Measurements from ENCODE around the gene HIRIP3. TPM values are rescaled to one million over a fixed set of nuclear protein-coding genes. Genes with fewer than 3 reads are reported as not detected.

Gene HIRIP3
- total RNA-seq, 1 experiment from 2014 or later, result 18.9 TPM

DNA sequence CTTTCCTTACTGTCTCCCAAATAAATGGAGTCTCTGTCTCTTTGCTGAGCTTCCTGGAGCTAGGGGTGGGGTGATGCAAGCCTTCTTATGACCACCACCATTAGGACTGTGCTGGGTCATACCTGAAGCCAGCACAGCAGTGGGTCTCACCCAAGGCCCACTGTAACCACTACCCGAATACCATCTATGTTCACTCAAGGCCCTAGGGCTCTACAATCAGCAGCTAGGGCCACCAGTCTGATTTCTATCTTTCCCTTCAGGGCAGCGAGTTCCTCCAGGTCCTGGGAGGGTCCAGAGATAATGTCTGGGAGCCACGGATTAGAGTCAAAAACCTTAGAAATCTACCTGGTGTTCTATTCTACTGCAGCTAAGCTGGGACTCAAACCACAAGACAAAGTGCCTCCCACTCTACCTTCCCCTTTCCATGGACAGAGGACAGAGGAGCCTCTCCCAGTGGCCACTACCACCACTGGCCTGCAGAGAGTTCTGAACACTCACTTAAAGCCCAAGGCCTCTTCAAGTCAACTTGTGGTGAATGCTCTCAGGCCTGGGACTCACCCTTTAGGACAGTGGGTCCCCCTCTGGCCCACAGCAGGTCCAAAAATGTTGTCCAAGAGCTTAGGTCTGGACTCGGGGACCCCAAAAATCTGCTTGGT is 44.5 kb downstream of the HIRIP3 start:
- no peaks in the 10 kb centered on the region for H3K36me3 Mint-ChIP-seq
- H3K4me1 Mint-ChIP-seq, result peaks cover 10% of the 10 kb centered on the region
- DNase-seq (ENCODE audit: low spot score) (no peak), ATAC-seq (no peak)
- no peak overlapping the region for H3K27ac Mint-ChIP-seq
- CTCF ChIA-PET, result interaction anchor here (0.9 to 1.4 kb wide), 5 partner anchors 7 to 52 kb away, joined by 3 to 6 read pairs (median 4); partner anchors contain the start of gene SEZ6L2
- POLR2A ChIA-PET, result no interaction called here
- H3K9me3 Mint-ChIP-seq, result peaks cover 7% of the 10 kb centered on the region
- H3K27me3 Mint-ChIP-seq (ENCODE audit: low read depth), result peaks cover 5% of the 10 kb centered on the region; the same call in 1 of the 2 replicates
- TF ChIP-seq SP1 (CRISPR knock-in tag; conservative IDR thresholded peaks at IDR 0.05), result no peak
- TF ChIP-seq CREB1 (CRISPR knock-in tag; IDR thresholded peaks at IDR 0.05), result no peak
- no peak for TF ChIP-seq SOX15 (CRISPR knock-in tag; IDR thresholded peaks at IDR 0.05)
- TF ChIP-seq ZNF396 (CRISPR knock-in tag; IDR thresholded peaks at IDR 0.05; ENCODE audit: borderline replicate concordance), result no peak
- no peak overlapping the region for H3K4me3 Mint-ChIP-seq

DNA sequence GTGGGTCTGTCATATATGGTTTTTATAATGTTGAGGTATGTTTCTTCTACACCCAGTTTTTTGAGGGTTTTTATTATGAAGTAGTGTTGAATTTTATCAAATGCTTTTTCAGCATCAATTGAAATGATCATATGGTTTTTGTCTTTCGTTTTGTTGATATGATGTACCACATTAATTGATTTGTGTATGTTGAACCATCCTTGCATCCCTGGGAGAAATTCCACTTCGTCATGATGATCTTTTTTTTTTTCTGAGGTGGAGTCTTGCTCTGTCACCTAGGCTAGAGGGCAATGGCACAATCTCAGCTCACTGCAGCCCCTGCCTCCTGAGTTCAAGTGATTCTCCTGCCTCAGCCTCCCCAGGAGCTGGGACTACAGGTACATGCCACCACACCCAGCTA is 47.5 kb downstream of the HIRIP3 start:
- Mint-ChIP-seq H3K27me3 (ENCODE audit: low read depth) (peaks cover 5% of the 10 kb centered on the region; the same call in 1 of the 2 replicates), H3K27ac (no peak overlapping the region), H3K9me3 (peaks cover 7% of the 10 kb centered on the region), H3K4me3 (no peak overlapping the region), H3K36me3 (no peaks in the 10 kb centered on the region), H3K4me1 (peaks cover 22% of the 10 kb centered on the region)
- TF ChIP-seq RELA (CRISPR knock-in tag; IDR thresholded peaks at IDR 0.05; ENCODE audit: borderline replicate concordance) (no peak), NR3C1 (CRISPR knock-in tag; conservative IDR thresholded peaks at IDR 0.05; ENCODE audit: low read depth) (no peak), CREB1 (CRISPR knock-in tag; IDR thresholded peaks at IDR 0.05) (no peak), HMGA2 (CRISPR knock-in tag; IDR thresholded peaks at IDR 0.05) (no peak), FOXJ3 (CRISPR knock-in tag; IDR thresholded peaks at IDR 0.05; ENCODE audit: borderline replicate concordance) (no peak), SOX15 (CRISPR knock-in tag; IDR thresholded peaks at IDR 0.05) (no peak), ATF1 (CRISPR knock-in tag; IDR thresholded peaks at IDR 0.05) (no peak), CBFB (CRISPR knock-in tag; IDR thresholded peaks at IDR 0.05; ENCODE audit: low read depth) (no peak), ZNF532 (CRISPR knock-in tag; IDR thresholded peaks at IDR 0.05; ENCODE audit: borderline replicate concordance) (no peak), ZNF232 (CRISPR knock-in tag; IDR thresholded peaks at IDR 0.05) (no peak), ZNF416 (CRISPR knock-in tag; IDR thresholded peaks at IDR 0.05) (no peak), ZBTB21 (CRISPR knock-in tag; IDR thresholded peaks at IDR 0.05; ENCODE audit: borderline replicate concordance) (no peak), ZNF263 (CRISPR knock-in tag; IDR thresholded peaks at IDR 0.05; ENCODE audit: low read depth) (no peak), FOXP4 (CRISPR knock-in tag; IDR thresholded peaks at IDR 0.05) (no peak)
- TF ChIP-seq, protein P1, sequence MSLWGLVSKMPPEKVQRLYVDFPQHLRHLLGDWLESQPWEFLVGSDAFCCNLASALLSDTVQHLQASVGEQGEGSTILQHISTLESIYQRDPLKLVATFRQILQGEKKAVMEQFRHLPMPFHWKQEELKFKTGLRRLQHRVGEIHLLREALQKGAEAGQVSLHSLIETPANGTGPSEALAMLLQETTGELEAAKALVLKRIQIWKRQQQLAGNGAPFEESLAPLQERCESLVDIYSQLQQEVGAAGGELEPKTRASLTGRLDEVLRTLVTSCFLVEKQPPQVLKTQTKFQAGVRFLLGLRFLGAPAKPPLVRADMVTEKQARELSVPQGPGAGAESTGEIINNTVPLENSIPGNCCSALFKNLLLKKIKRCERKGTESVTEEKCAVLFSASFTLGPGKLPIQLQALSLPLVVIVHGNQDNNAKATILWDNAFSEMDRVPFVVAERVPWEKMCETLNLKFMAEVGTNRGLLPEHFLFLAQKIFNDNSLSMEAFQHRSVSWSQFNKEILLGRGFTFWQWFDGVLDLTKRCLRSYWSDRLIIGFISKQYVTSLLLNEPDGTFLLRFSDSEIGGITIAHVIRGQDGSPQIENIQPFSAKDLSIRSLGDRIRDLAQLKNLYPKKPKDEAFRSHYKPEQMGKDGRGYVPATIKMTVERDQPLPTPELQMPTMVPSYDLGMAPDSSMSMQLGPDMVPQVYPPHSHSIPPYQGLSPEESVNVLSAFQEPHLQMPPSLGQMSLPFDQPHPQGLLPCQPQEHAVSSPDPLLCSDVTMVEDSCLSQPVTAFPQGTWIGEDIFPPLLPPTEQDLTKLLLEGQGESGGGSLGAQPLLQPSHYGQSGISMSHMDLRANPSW (CRISPR knock-in tag; conservative IDR thresholded peaks at IDR 0.05; ENCODE audit: low read depth), result no peak
- TF ChIP-seq, protein P2, sequence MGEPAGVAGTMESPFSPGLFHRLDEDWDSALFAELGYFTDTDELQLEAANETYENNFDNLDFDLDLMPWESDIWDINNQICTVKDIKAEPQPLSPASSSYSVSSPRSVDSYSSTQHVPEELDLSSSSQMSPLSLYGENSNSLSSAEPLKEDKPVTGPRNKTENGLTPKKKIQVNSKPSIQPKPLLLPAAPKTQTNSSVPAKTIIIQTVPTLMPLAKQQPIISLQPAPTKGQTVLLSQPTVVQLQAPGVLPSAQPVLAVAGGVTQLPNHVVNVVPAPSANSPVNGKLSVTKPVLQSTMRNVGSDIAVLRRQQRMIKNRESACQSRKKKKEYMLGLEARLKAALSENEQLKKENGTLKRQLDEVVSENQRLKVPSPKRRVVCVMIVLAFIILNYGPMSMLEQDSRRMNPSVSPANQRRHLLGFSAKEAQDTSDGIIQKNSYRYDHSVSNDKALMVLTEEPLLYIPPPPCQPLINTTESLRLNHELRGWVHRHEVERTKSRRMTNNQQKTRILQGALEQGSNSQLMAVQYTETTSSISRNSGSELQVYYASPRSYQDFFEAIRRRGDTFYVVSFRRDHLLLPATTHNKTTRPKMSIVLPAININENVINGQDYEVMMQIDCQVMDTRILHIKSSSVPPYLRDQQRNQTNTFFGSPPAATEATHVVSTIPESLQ (CRISPR knock-in tag; IDR thresholded peaks at IDR 0.05), result no peak
- TF ChIP-seq, protein P3, sequence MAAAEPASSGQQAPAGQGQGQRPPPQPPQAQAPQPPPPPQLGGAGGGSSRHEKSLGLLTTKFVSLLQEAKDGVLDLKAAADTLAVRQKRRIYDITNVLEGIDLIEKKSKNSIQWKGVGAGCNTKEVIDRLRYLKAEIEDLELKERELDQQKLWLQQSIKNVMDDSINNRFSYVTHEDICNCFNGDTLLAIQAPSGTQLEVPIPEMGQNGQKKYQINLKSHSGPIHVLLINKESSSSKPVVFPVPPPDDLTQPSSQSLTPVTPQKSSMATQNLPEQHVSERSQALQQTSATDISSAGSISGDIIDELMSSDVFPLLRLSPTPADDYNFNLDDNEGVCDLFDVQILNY (CRISPR knock-in tag; IDR thresholded peaks at IDR 0.05), result no peak
- DNase-seq (ENCODE audit: low spot score) (no peak), ATAC-seq (no peak)
- POLR2A ChIA-PET, result no interaction called here
- CTCF ChIA-PET, result no interaction called here

Data from WTC11 (cell line).